Mammary epithelial cell (primary cell): ENCODE results near the gene FEM1B.

ENCODE experiments used
- CTCF ChIP-seq, 2 donors: IDR thresholded peaks in 1 of 2; conservative IDR thresholded peaks in 1 of 2; 2 replicates each; pipeline ENCODE4 v1.5.1; 2011 to 2012; ENCODE audit warnings: inconsistent platforms in 2 of 2, low read length in 2 of 2, mild to moderate bottlenecking in 2 of 2, control low read depth in 1 of 2, low read depth in 1 of 2; ENCODE audit not compliant: insufficient read depth in 1 of 2; ENCODE audit errors: extremely low read depth in 1 of 2
- EZH2 ChIP-seq: IDR thresholded peaks from 2 replicates; pipeline ENCODE4 v1.6.1; 2012; ENCODE audit warnings: low read length, inconsistent platforms, borderline replicate concordance

- TF ChIP-seq EZH2 (no peak), CTCF (conservative IDR thresholded peaks at IDR 0.05 in 1 of 2, IDR thresholded peaks at IDR 0.05 in 1 of 2; ENCODE audit: extremely low read depth in 1 of 2, insufficient read depth in 1 of 2, low read depth in 1 of 2, low read length in 2 of 2) (no peak)
Observed at GRCh38 chr15:68307131-68307928, 29.8 kb downstream of the FEM1B start.
